NCI-H2081 treated with DMSO at 0.1 percent for 48 hours (cell line): ENCODE data around the gene SDR42E1.
"Not testable (repeated sequence)": the region's sequence is repeated elsewhere in the genome, so short reads cannot be mapped to it uniquely, and the experiment has no call there.

Experiments
- DNase-seq: peaks from one replicate; lab custom pipeline; 2025; lab: John Stamatoyannopoulos, UW

The SDR42E1 gene

GRCh38 chr16:82005027-82005830, 6.0 kb downstream of the SDR42E1 start:
- no peak for DNase-seq

- no peak for DNase-seq
These were observed 6.7 kb downstream of the SDR42E1 start for GRCh38 chr16:82004601-82005000.

GRCh38 chr16:82002831-82003230, 8.4 kb downstream of the SDR42E1 start:
- DNase-seq, result no peak

- no peak for DNase-seq
These were observed 13.5 kb downstream of the SDR42E1 start for GRCh38 chr16:81997738-81998137.

GRCh38 chr16:81996664-81997509, 14.4 kb downstream of the SDR42E1 start:
- DNase-seq, result no peak

- DNase-seq, result no peak
These were observed 15.6 kb downstream of the SDR42E1 start for GRCh38 chr16:81995651-81996050.

GRCh38 chr16:81994485-81994884, 16.8 kb downstream of the SDR42E1 start:
- DNase-seq, result no peak

GRCh38 chr16:81992859-81993258, 18.4 kb downstream of the SDR42E1 start:
- no peak for DNase-seq

GRCh38 chr16:81987706-81988105, 23.6 kb downstream of the SDR42E1 start:
- DNase-seq, result no peak

GRCh38 chr16:81987121-81987520, 24.1 kb downstream of the SDR42E1 start:
- no peak for DNase-seq

GRCh38 chr16:81977335-81977942, 33.8 kb downstream of the SDR42E1 start:
- not testable (repeated sequence) for DNase-seq

GRCh38 chr16:81975637-81976036, 35.6 kb downstream of the SDR42E1 start:
- no peak for DNase-seq

GRCh38 chr16:81973737-81974136, 37.5 kb downstream of the SDR42E1 start:
- DNase-seq, result no peak

- no peak for DNase-seq
These were observed 39.4 kb downstream of the SDR42E1 start for GRCh38 chr16:81971853-81972252.

- DNase-seq, result no peak
These were observed 43.9 kb downstream of the SDR42E1 start for GRCh38 chr16:81967358-81967757.

GRCh38 chr16:81964808-81965207, 46.5 kb downstream of the SDR42E1 start:
- no peak for DNase-seq

GRCh38 chr16:81956213-81956948, 54.9 kb downstream of the SDR42E1 start:
- DNase-seq, result no peak

- no peak for DNase-seq
These were observed 59.7 kb downstream of the SDR42E1 start for GRCh38 chr16:81951564-81951963.

GRCh38 chr16:81946206-81946605, 65.1 kb downstream of the SDR42E1 start:
- DNase-seq, result no peak

GRCh38 chr16:81945665-81946064, 65.6 kb downstream of the SDR42E1 start:
- no peak for DNase-seq

GRCh38 chr16:81942007-81942601, 69.2 kb downstream of the SDR42E1 start:
- no peak for DNase-seq
